SK-N-SH (cell line): ENCODE measurements around the gene MFAP1. TPM values are rescaled to one million over a fixed set of nuclear protein-coding genes. Genes with fewer than 3 reads are reported as not detected.

Experiments
- CTCF ChIA-PET: fragments of 300-600, 350-600 bp; formaldehyde crosslinking; extraction: SDS; loops from one replicate; lab custom pipeline; 2021; lab: Yijun Ruan, JAX
- POLR2A ChIA-PET: fragments of 350-600 bp; sonication (Branson Sonifier 250); formaldehyde crosslinking; extraction: SDS; loops from one replicate; lab custom pipeline; 2020; ENCODE audit warnings: antibody characterized with exemption, inconsistent platforms; lab: Yijun Ruan, JAX
- DNase-seq: peaks from one replicate; pipeline ENCODE4 v3.0.0; 2012
- H2AFZ ChIP-seq: fragments of 200-600 bp; sonication (generic); 2 replicates; pipeline ENCODE4 v1.8.1; 2016; ENCODE audit warnings: antibody characterized with exemption, mild to moderate bottlenecking, low read depth
- H3F3A ChIP-seq: fragments of 200-600 bp; sonication (generic); replicated peaks from 2 replicates; pipeline ENCODE3; 2016; ENCODE audit warnings: antibody characterized with exemption, mild to moderate bottlenecking; ENCODE audit not compliant: insufficient read depth
- H3K27ac ChIP-seq, 2 experiments: fragments of 200-500 bp in 1 of 2; fragments of 200-600 bp in 1 of 2; sonication (Bioruptor generic) in 1 of 2; sonication (generic), shearing (Covaris generic) in 1 of 2; 2 replicates each; pipeline versions ENCODE4 v1.5.1 to v1.6.1; 2014 to 2016; ENCODE audit warnings: low read depth in 2 of 2, inconsistent platforms in 1 of 2, low read length in 1 of 2, mild to moderate bottlenecking in 1 of 2, mixed read lengths in 1 of 2
- H3K27me3 ChIP-seq: fragments of 200-600 bp; sonication (generic), shearing (Covaris generic); 2 replicates; pipeline ENCODE4 v1.6.1; 2016; ENCODE audit warnings: mixed run types; ENCODE audit not compliant: insufficient read depth
- H3K36me3 ChIP-seq, 2 experiments: fragments of 200-500 bp in 1 of 2; fragments of 200-600 bp in 1 of 2; sonication (Bioruptor generic) in 1 of 2; sonication (generic) in 1 of 2; replicated peaks in 1 of 2; 2 replicates each; pipeline versions ENCODE3 to v1.5.1; 2014 to 2016; ENCODE audit warnings: low read length in 1 of 2, mild to moderate bottlenecking in 1 of 2; ENCODE audit not compliant: insufficient read depth in 2 of 2, control insufficient read depth in 1 of 2
- H3K4me1 ChIP-seq, 2 experiments: fragments of 200-500 bp in 1 of 2; fragments of 200-600 bp in 1 of 2; sonication (Bioruptor generic) in 1 of 2; sonication (generic), shearing (Covaris generic) in 1 of 2; 2 replicates each; pipeline versions ENCODE4 v1.5.1 to v1.6.1; 2014 to 2016; ENCODE audit warnings: low read depth in 1 of 2, low read length in 1 of 2, mixed run types in 1 of 2; ENCODE audit not compliant: insufficient read depth in 2 of 2, control insufficient read depth in 1 of 2
- H3K4me2 ChIP-seq: fragments of 200-600 bp; sonication (generic), shearing (Covaris generic); 2 replicates; pipeline ENCODE4 v1.6.1; 2017; ENCODE audit warnings: mixed run types
- H3K4me3 ChIP-seq, 2 experiments: fragments of 200-500 bp in 1 of 2; fragments of 200-600 bp in 1 of 2; sonication (Bioruptor generic) in 1 of 2; sonication (generic), shearing (Covaris generic) in 1 of 2; 2 replicates each; pipeline versions ENCODE4 v1.5.1 to v1.8.1; 2014 to 2016; ENCODE audit warnings: low read depth in 2 of 2, inconsistent platforms in 1 of 2, low read length in 1 of 2, mild to moderate bottlenecking in 1 of 2, mixed read lengths in 1 of 2, moderate library complexity in 1 of 2
- H3K79me2 ChIP-seq: fragments of 200-600 bp; sonication (generic); 2 replicates; pipeline ENCODE4 v1.8.1; 2017; ENCODE audit warnings: mild to moderate bottlenecking; ENCODE audit not compliant: insufficient read depth
- H3K9ac ChIP-seq: fragments of 200-600 bp; sonication (generic); 2 replicates; pipeline ENCODE4 v1.6.1; 2017; ENCODE audit warnings: mixed run types
- H3K9me2 ChIP-seq: fragments of 200-600 bp; sonication (generic); 2 replicates; pipeline ENCODE4 v1.6.1; 2017; ENCODE audit warnings: mixed run types
- H3K9me3 ChIP-seq: fragments of 200-600 bp; sonication (generic); 2 replicates; pipeline ENCODE4 v1.6.1; 2017; ENCODE audit warnings: mixed run types, mild to moderate bottlenecking, moderate library complexity
- H4K20me1 ChIP-seq: fragments of 200-600 bp; sonication (generic); 2 replicates; pipeline ENCODE4 v1.6.1; 2017; ENCODE audit warnings: mild to moderate bottlenecking, mixed run types; ENCODE audit not compliant: insufficient read depth
- CTCF ChIP-seq: fragments of 200-600 bp; sonication (generic); IDR thresholded peaks from 2 replicates; pipeline ENCODE4 v1.6.1; 2017; ENCODE audit warnings: antibody characterized with exemption, mild to moderate bottlenecking, moderate library complexity
- EP300 ChIP-seq, 2 experiments: IDR thresholded peaks; 2 replicates each; pipeline versions ENCODE4 v1.4.0 to v1.6.1; 2012; ENCODE audit warnings: borderline replicate concordance in 1 of 2, low read depth in 1 of 2, low read length in 1 of 2
- FOXJ3 ChIP-seq: sonication (generic); formaldehyde crosslinking; IDR thresholded peaks from 2 replicates; pipeline ENCODE4 v1.5.1; 2020; ENCODE audit warnings: mild to moderate bottlenecking, missing genetic modification reagents
- FOXM1 ChIP-seq: IDR thresholded peaks from 2 replicates; pipeline ENCODE4 v1.4.0; 2012; ENCODE audit warnings: low read depth, mild to moderate bottlenecking
- GABPA ChIP-seq: IDR thresholded peaks from 2 replicates; pipeline ENCODE4 v1.4.0; 2012; ENCODE audit warnings: low read depth, mild to moderate bottlenecking
- GATA2 ChIP-seq: sonication (generic); formaldehyde crosslinking; IDR thresholded peaks from 2 replicates; pipeline ENCODE4 v1.5.0; 2020; ENCODE audit warnings: mild to moderate bottlenecking, missing genetic modification reagents
- MAX ChIP-seq: IDR thresholded peaks from 2 replicates; pipeline ENCODE4 v1.4.0; 2012; ENCODE audit warnings: low read depth
- MXI1 ChIP-seq: IDR thresholded peaks from 2 replicates; pipeline ENCODE4 v1.6.1; 2012; ENCODE audit warnings: mild to moderate bottlenecking, low read depth, low read length, improper control_type of control experiment
- NFIC ChIP-seq: IDR thresholded peaks from 2 replicates; pipeline ENCODE4 v1.4.0; 2012; ENCODE audit warnings: borderline replicate concordance
- PBX3 ChIP-seq: IDR thresholded peaks from 2 replicates; pipeline ENCODE4; 2012
- RAD21 ChIP-seq: IDR thresholded peaks from 2 replicates; pipeline ENCODE4 v1.6.1; 2012; ENCODE audit warnings: mild to moderate bottlenecking, low read length
- RXRA ChIP-seq: IDR thresholded peaks from 2 replicates; pipeline ENCODE4 v1.4.0; 2012; ENCODE audit warnings: low read depth, mild to moderate bottlenecking, borderline replicate concordance
- SIN3A ChIP-seq: IDR thresholded peaks from 2 replicates; pipeline ENCODE4 v1.6.1; 2012; ENCODE audit warnings: low read depth, mild to moderate bottlenecking, low read length, moderate library complexity, borderline replicate concordance
- TAF1 ChIP-seq: IDR thresholded peaks from 2 replicates; pipeline ENCODE4 v1.6.1; 2012; ENCODE audit warnings: low read depth, mild to moderate bottlenecking, low read length, moderate library complexity, borderline replicate concordance
- TEAD4 ChIP-seq: IDR thresholded peaks from 2 replicates; pipeline ENCODE4 v1.4.0; 2012; ENCODE audit warnings: mild to moderate bottlenecking, borderline replicate concordance; ENCODE audit not compliant: insufficient read depth
- USF2 ChIP-seq: fragments of 150-350 bp; IDR thresholded peaks from 2 replicates; pipeline ENCODE4 v1.6.1; 2017; ENCODE audit warnings: antibody characterized with exemption, low read length, low read depth, borderline replicate concordance
- YY1 ChIP-seq: IDR thresholded peaks from 2 replicates; pipeline ENCODE4 v1.4.0; 2012; ENCODE audit warnings: low read depth, mild to moderate bottlenecking
- ZBTB33 ChIP-seq: IDR thresholded peaks from 2 replicates; pipeline ENCODE4 v1.4.0; 2012; ENCODE audit warnings: low read depth, borderline replicate concordance
- polyA plus RNA-seq, 3 experiments: library from polyadenylated mRNA; depleted of rRNA; stranded (reverse); fragments of >200 nt; gene quantifications; 2 replicates each; pipeline ENCODE4 v1.2.3, GENCODE V29; 2012

MFAP1 gene
- polyA plus RNA-seq, 1 of the 3 experiments (the other 2 are of a cell fraction): 16.5 TPM

GRCh38 chr15:43795997-43796396, 28.5 kb downstream of the MFAP1 start:
- H3K9me3 ChIP-seq: no peaks in the 10 kb centered on the region
- no peaks in the 10 kb centered on the region for H3K27me3 ChIP-seq
- no peak overlapping the region for H3K4me2 ChIP-seq
- 0 out of 4 replicates have a peak overlapping the region, but pooled peaks of 1 of the 2 experiments have one; percentile 4 for H3K27ac ChIP-seq
- H3K4me3 ChIP-seq: no peak overlapping the region
- TF ChIP-seq TEAD4 (no peak), MAX (no peak), USF2 (no peak), GABPA (no peak), SIN3A (no peak), YY1 (no peak), FOXJ3 (CRISPR knock-in tag) (no peak), ZBTB33 (no peak), FOXM1 (no peak), RXRA (no peak), PBX3 (no peak), GATA2 (CRISPR knock-in tag) (no peak), CTCF (no peak), TAF1 (no peak), NFIC (no peak), EP300 (IDR thresholded peaks at IDR 0.05; ENCODE audit: borderline replicate concordance in 1 of 2, low read depth in 1 of 2, low read length in 1 of 2) (no peak), RAD21 (no peak), MXI1 (no peak)
- no peaks in the 10 kb centered on the region for H3K9me2 ChIP-seq
- ChIA-PET POLR2A (no interaction called here), CTCF (no interaction called here)
- peaks cover 43 to 46% of the 10 kb centered on the region in 2 experiments for H3K36me3 ChIP-seq
- peaks cover 28% of the 10 kb centered on the region for H4K20me1 ChIP-seq
- H3F3A ChIP-seq: peaks cover 46% of the 10 kb centered on the region
- peaks cover 45% of the 10 kb centered on the region for H3K79me2 ChIP-seq
- H3K9ac ChIP-seq: no peak overlapping the region
- peaks cover 20 to 27% of the 10 kb centered on the region in 2 experiments; a peak in 3 of 4 replicates for H3K4me1 ChIP-seq
- no peak overlapping the region for H2AFZ ChIP-seq
- no peak for DNase-seq
